Vagina (tissue), 2 donors: ENCODE measurements around the gene ITPK1. TPM values are rescaled to one million over a fixed set of nuclear protein-coding genes. Genes with fewer than 3 reads are reported as not detected.
A peak's percentile ranks its signal among the peaks of the same experiment; 100 is the strongest.

ENCODE experiments used
- DNase-seq, 2 donors: peaks; one replicate each; pipeline ENCODE4 v3.0.0-alpha.2; 2017; ENCODE audit errors: extremely low spot score in 2 of 2
- H3K27ac ChIP-seq: fragments of 200-600 bp; sonication (generic); one replicate; pipeline ENCODE4 v1.5.1; 2019
- H3K27me3 ChIP-seq: fragments of 200-600 bp; sonication (generic); one replicate; pipeline ENCODE4 v1.5.1; 2019
- H3K36me3 ChIP-seq, 2 donors: fragments of 200-600 bp; sonication (generic); one replicate each; pipeline ENCODE4 v1.5.1; 2017 to 2019
- H3K4me1 ChIP-seq: fragments of 200-600 bp; sonication (generic); one replicate; pipeline ENCODE4 v1.5.1; 2019
- H3K4me3 ChIP-seq, 2 donors: fragments of 200-600 bp; sonication (generic); 1 replicate in 1 of 2; 2 replicates in 1 of 2; pipeline ENCODE4 v1.5.1; 2016 to 2019
- H3K9me3 ChIP-seq: fragments of 200-600 bp; sonication (generic); one replicate; pipeline ENCODE4 v1.5.1; 2019
- POLR2A ChIP-seq, 2 donors: fragments of 450-650 bp; IDR thresholded peaks; one replicate each; pipeline ENCODE4 v1.6.1; 2017; ENCODE audit warnings: antibody characterized with exemption in 2 of 2, mild to moderate bottlenecking in 2 of 2, moderate library complexity in 2 of 2
- POLR2AphosphoS5 ChIP-seq, 2 donors: sonication (generic); formaldehyde crosslinking; IDR thresholded peaks; one replicate each; pipeline ENCODE4 v1.9.0; 2017; ENCODE audit warnings: antibody characterized with exemption in 2 of 2, mild to moderate bottlenecking in 2 of 2, low read depth in 1 of 2; ENCODE audit not compliant: insufficient read depth in 1 of 2
- intact Hi-C: fragments of 100-400 bp; cut with DNase I; formaldehyde crosslinking; loops from one replicate; pipeline ENCODE4 v1.15.1; 2023
- total RNA-seq: library from RNA; depleted of rRNA; stranded (reverse); fragments of >200 nt; gene quantifications from one replicate; pipeline ENCODE4 v1.2.3, GENCODE V29; 2016
- TF ChIP-seq, protein P1 (sequence below), 3 experiments: fragments of 450-650 bp in 2 of 3; fragments of 200-600 bp in 1 of 3; sonication (generic) in 1 of 3; IDR thresholded peaks; one replicate each; pipeline ENCODE4 v1.5.1; 2017 to 2019; ENCODE audit warnings: antibody characterized with exemption in 3 of 3, mild to moderate bottlenecking in 2 of 3, moderate library complexity in 2 of 3

Gene ITPK1
- total RNA-seq, 1 donor from 2014 or later = 49.6 TPM

DNA sequence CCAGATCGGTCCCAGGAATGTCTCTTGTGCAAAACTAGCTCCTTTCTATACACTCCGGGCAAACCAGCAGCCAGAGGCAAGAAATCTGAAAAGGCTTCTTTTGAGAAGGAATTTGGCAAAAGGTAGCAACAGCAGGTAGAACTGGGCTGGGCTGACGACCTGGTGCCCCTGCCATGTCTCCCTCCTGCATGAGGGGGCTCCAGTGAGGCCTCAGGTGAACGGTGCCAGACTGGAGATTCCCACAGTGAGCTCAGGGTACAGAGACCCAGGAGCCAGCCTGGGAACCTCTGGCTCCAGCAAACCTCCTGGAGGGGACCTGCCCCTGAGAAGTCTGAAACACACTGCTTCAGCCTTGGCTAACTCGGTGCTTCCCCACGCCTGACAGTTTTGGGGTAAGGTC, 10.8 kb downstream of the ITPK1 start:
- DNase-seq = no peak
- no peak overlapping the region for H3K27ac ChIP-seq
- H3K4me1 ChIP-seq = peaks cover 64% of the 10 kb centered on the region
- intact Hi-C loops = no loop called here
- H3K9me3 ChIP-seq = no peaks in the 10 kb centered on the region
- no peak overlapping the region for H3K4me3 ChIP-seq
- TF ChIP-seq POLR2A (IDR thresholded peaks at IDR 0.05) (no peak), POLR2AphosphoS5 (IDR thresholded peaks at IDR 0.05; ENCODE audit: insufficient read depth in 1 of 2, low read depth in 1 of 2) (no peak)
- TF ChIP-seq, protein P1, sequence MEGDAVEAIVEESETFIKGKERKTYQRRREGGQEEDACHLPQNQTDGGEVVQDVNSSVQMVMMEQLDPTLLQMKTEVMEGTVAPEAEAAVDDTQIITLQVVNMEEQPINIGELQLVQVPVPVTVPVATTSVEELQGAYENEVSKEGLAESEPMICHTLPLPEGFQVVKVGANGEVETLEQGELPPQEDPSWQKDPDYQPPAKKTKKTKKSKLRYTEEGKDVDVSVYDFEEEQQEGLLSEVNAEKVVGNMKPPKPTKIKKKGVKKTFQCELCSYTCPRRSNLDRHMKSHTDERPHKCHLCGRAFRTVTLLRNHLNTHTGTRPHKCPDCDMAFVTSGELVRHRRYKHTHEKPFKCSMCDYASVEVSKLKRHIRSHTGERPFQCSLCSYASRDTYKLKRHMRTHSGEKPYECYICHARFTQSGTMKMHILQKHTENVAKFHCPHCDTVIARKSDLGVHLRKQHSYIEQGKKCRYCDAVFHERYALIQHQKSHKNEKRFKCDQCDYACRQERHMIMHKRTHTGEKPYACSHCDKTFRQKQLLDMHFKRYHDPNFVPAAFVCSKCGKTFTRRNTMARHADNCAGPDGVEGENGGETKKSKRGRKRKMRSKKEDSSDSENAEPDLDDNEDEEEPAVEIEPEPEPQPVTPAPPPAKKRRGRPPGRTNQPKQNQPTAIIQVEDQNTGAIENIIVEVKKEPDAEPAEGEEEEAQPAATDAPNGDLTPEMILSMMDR (IDR thresholded peaks at IDR 0.05) = no peak
- H3K27me3 ChIP-seq = no peaks in the 10 kb centered on the region
- no peaks in the 10 kb centered on the region for H3K36me3 ChIP-seq

GRCh38 chr14:93103392-93104080, 12.2 kb downstream of the ITPK1 start:
- TF ChIP-seq, protein P1 (IDR thresholded peaks at IDR 0.05) = no peak
- TF ChIP-seq POLR2A (IDR thresholded peaks at IDR 0.05) = no peak
- DNase-seq = no peak
- Histone ChIP-seq H3K4me3 (peak overlapping the region; percentile 4 to 6), H3K9me3 (no peaks in the 10 kb centered on the region), H3K27ac (no peak overlapping the region), H3K4me1 (peaks cover 68% of the 10 kb centered on the region), H3K36me3 (no peaks in the 10 kb centered on the region), H3K27me3 (no peaks in the 10 kb centered on the region)
- intact Hi-C loops = no loop called here

GRCh38 chr14:93102141-93102540, 13.6 kb downstream of the ITPK1 start:
- intact Hi-C loops = no loop called here
- Histone ChIP-seq H3K4me3 (no peak overlapping the region), H3K4me1 (peaks cover 57% of the 10 kb centered on the region), H3K9me3 (no peaks in the 10 kb centered on the region), H3K27me3 (no peaks in the 10 kb centered on the region), H3K36me3 (no peaks in the 10 kb centered on the region), H3K27ac (no peak overlapping the region)
- TF ChIP-seq POLR2AphosphoS5 (IDR thresholded peaks at IDR 0.05; ENCODE audit: insufficient read depth in 1 of 2, low read depth in 1 of 2) (no peak), POLR2A (IDR thresholded peaks at IDR 0.05) (no peak)
- TF ChIP-seq, protein P1 (IDR thresholded peaks at IDR 0.05) = no peak
- DNase-seq = no peak

GRCh38 chr14:93101181-93101580, 14.5 kb downstream of the ITPK1 start:
- intact Hi-C loops = no loop called here
- peaks cover 48% of the 10 kb centered on the region for H3K4me1 ChIP-seq

DNA sequence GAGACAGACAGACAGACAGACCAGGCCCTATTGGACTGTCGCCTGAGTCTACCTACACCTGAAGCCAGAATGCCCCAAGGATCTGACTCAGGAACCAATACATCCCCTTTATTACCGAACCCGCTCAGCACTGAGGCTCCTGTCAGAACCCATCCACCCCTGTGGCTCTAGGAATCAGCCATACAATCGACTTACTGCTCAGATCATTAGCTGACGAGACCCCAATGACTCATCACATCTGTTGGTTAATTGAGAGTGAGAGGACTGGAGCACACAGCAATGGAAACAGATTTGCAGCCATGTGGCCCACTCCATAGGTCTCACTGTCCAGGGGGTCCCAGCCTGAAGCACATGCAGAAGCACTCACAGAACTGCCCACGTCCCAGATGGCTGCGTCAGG, 15.2 kb downstream of the ITPK1 start:
- TF ChIP-seq POLR2AphosphoS5 (IDR thresholded peaks at IDR 0.05; ENCODE audit: insufficient read depth in 1 of 2, low read depth in 1 of 2) = no peak
- no peak for TF ChIP-seq POLR2A (IDR thresholded peaks at IDR 0.05)
- TF ChIP-seq, protein P1 (IDR thresholded peaks at IDR 0.05) = no peak
- Histone ChIP-seq H3K4me1 (peaks cover 42% of the 10 kb centered on the region), H3K27me3 (no peaks in the 10 kb centered on the region), H3K4me3 (no peak overlapping the region), H3K27ac (no peak overlapping the region), H3K36me3 (no peaks in the 10 kb centered on the region), H3K9me3 (no peaks in the 10 kb centered on the region)
- no peak for DNase-seq
- intact Hi-C loops = no loop called here

More at GRCh38 chr14:93101181-93101580, 14.5 kb downstream of the ITPK1 start:
- TF ChIP-seq POLR2A (IDR thresholded peaks at IDR 0.05) = no peak
- TF ChIP-seq POLR2AphosphoS5 (IDR thresholded peaks at IDR 0.05; ENCODE audit: insufficient read depth in 1 of 2, low read depth in 1 of 2) = no peak
- TF ChIP-seq, protein P1 (IDR thresholded peaks at IDR 0.05) = no peak
- no peaks in the 10 kb centered on the region for H3K9me3 ChIP-seq
- no peaks in the 10 kb centered on the region for H3K36me3 ChIP-seq
- DNase-seq = no peak
- no peak overlapping the region for H3K4me3 ChIP-seq
- H3K27me3 ChIP-seq = no peaks in the 10 kb centered on the region
- no peak overlapping the region for H3K27ac ChIP-seq
